ENCODE results near the gene BMPER. TPM values are rescaled to one million over a fixed set of nuclear protein-coding genes. Genes with fewer than 3 reads are reported as not detected.

BMPER gene
- total RNA-seq, 2 donors from 2014 or later = 3.0 to 3.8 TPM

- DNase-seq (ENCODE audit: low spot score) = no peak
- Histone ChIP-seq H3K36me3 (no peaks in the 10 kb centered on the region), H3K9me3 (no peaks in the 10 kb centered on the region), H3K27ac (no peak overlapping the region), H3K27me3 (no peaks in the 10 kb centered on the region), H3K4me1 (no peaks in the 10 kb centered on the region), H3K4me3 (no peak overlapping the region)
- TF ChIP-seq, protein P1, sequence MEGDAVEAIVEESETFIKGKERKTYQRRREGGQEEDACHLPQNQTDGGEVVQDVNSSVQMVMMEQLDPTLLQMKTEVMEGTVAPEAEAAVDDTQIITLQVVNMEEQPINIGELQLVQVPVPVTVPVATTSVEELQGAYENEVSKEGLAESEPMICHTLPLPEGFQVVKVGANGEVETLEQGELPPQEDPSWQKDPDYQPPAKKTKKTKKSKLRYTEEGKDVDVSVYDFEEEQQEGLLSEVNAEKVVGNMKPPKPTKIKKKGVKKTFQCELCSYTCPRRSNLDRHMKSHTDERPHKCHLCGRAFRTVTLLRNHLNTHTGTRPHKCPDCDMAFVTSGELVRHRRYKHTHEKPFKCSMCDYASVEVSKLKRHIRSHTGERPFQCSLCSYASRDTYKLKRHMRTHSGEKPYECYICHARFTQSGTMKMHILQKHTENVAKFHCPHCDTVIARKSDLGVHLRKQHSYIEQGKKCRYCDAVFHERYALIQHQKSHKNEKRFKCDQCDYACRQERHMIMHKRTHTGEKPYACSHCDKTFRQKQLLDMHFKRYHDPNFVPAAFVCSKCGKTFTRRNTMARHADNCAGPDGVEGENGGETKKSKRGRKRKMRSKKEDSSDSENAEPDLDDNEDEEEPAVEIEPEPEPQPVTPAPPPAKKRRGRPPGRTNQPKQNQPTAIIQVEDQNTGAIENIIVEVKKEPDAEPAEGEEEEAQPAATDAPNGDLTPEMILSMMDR (IDR thresholded peaks at IDR 0.05) = no peak
Observed at GRCh38 chr7:33926535-33926934, 21.2 kb downstream of the BMPER start.

DNA sequence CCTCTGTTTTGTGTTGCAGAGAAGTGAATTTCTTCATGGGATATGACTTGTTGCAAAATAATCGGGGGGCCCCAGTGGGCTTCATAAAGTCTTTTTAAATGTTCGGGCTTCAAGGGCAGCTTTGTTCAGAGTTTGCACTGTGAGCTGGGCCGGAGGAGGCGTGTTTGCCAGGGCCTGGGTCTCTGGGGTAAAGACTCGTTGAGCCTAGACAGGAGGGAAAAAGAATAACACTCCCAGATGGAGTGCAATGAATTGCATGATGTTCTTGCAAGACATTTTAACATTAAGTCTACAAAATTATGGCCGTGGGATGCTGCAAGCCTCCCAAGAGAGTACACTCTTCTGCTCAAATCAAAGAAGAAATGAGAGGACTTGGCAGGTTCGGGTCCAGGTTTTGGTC, 23.6 kb downstream of the BMPER start:
- Histone ChIP-seq H3K9me3 (no peaks in the 10 kb centered on the region), H3K27me3 (no peaks in the 10 kb centered on the region), H3K36me3 (no peaks in the 10 kb centered on the region), H3K27ac (no peak overlapping the region), H3K4me1 (no peaks in the 10 kb centered on the region), H3K4me3 (no peak overlapping the region)
- DNase-seq (ENCODE audit: low spot score) = no peak
- TF ChIP-seq, protein P1 (IDR thresholded peaks at IDR 0.05) = no peak

DNA sequence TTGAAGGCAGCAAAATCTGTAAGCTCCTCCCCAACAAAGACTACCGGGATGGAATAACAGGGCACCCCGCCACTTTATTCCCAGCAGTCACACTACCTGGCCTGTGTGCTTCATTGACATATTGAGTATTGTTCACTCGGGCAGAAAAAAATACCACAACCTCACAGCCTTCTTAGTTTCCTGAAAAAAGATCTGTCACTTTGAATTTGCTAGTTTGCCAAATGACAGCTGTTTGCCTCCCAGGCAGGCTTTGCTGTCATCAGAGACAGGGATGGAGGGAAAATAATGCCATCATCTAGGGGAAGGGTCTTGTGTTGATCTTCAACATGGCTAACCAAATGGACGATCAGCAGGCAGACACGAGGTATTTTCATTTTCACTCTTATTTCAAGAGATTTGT, 26.9 kb downstream of the BMPER start:
- TF ChIP-seq, protein P1 (IDR thresholded peaks at IDR 0.05) = no peak

DNA sequence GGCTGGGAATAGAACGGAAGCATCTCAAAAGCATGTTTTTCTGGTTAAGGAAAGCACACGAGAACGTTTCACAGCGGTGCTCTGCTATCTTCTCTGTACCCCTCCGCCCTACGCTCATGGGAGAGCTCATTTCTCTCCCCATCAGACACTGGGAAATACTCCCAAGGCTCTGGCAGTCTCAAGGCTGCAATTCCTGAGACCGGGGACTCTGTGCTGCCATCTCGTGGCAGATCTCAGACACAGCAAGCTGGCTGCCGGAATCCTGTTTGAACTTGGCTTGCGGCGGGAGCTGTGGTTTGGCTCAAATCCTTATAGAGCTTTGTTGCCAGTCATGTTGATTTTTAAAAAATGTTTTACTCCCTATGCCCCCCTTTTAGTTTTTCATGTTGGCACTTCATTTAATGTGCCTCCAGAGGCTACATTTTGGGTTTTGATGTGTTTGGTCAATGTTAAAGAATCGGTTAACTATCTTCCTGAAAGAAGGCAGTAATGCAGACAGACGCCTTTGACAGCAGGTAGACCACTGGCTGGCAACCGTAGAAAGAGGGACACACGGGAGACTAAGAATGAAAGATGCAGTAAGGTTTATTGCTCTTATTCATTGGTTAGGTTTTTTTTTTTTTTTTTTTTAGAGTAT, 27.6 kb downstream of the BMPER start:
- Histone ChIP-seq H3K4me3 (no peak overlapping the region), H3K4me1 (no peaks in the 10 kb centered on the region), H3K27ac (no peak overlapping the region), H3K9me3 (no peaks in the 10 kb centered on the region), H3K36me3 (no peaks in the 10 kb centered on the region), H3K27me3 (no peaks in the 10 kb centered on the region)
- peak; percentile 88 for DNase-seq (ENCODE audit: low spot score)
- TF ChIP-seq, protein P1 (IDR thresholded peaks at IDR 0.05) = peak; percentile 96 to 98

More for the DNA sequence above, 26.9 kb downstream of the BMPER start:
- no peak for DNase-seq (ENCODE audit: low spot score)
- Histone ChIP-seq H3K4me1 (no peaks in the 10 kb centered on the region), H3K4me3 (no peak overlapping the region), H3K9me3 (no peaks in the 10 kb centered on the region), H3K27me3 (no peaks in the 10 kb centered on the region), H3K36me3 (no peaks in the 10 kb centered on the region), H3K27ac (no peak overlapping the region)

- DNase-seq (ENCODE audit: low spot score) = no peak
- Histone ChIP-seq H3K4me1 (no peaks in the 10 kb centered on the region), H3K27ac (no peak overlapping the region), H3K27me3 (no peaks in the 10 kb centered on the region), H3K9me3 (no peaks in the 10 kb centered on the region), H3K4me3 (no peak overlapping the region), H3K36me3 (no peaks in the 10 kb centered on the region)
- TF ChIP-seq, protein P1 (IDR thresholded peaks at IDR 0.05) = no peak
Observed at GRCh38 chr7:33933611-33934281, 28.4 kb downstream of the BMPER start.

All from right atrium auricular region (tissue), 2 donors.